GM21526 (cell line): ENCODE measurements around the gene VENTX.

Source experiments
- ATAC-seq: cut with Tn5 transposase; IDR thresholded peaks from one replicate; pipeline ENCODE4 v1.9.1; 2021; ENCODE audit warnings: moderate library complexity; ENCODE audit not compliant: unreplicated experiment, low FRiP score

The VENTX gene

DNA sequence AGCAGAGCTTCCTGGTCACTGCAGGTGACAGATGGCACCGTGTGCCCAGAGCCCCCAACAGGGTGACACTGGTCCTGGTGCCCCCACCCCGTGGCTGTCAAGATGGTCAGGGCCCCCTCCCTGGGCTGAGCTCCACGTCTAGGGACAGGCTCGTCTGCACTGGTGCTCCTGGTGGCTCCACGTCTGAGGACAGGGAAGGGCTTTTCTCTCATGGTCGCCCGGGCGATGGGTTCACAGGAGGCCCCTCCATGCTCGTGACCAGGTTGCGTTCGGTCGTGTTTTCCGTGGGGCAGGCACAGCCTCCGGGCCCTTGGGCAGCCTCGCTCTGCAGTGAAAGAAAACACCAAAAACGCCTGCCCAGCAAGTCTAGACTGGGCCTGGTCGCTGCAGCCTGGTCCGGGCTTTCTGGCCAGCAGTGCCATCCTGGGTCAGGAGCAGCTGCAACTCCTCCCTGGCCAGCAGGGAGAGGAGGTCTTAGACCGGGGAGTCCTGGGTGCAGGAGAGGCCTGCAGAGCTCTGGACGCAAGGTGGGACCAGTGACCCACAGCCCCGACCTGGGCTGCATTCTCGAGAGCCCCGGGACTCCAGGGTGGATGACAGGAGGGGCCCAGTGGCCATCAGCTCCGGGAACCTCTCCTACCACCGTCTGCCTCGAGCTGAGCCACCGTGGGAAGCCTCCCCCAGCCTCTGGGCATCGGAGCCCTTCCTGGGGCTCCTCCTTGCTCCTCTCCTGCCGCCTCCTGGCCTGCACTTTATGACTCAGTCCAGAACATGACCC, 35.5 kb upstream of the VENTX start:
- no peak for ATAC-seq

DNA sequence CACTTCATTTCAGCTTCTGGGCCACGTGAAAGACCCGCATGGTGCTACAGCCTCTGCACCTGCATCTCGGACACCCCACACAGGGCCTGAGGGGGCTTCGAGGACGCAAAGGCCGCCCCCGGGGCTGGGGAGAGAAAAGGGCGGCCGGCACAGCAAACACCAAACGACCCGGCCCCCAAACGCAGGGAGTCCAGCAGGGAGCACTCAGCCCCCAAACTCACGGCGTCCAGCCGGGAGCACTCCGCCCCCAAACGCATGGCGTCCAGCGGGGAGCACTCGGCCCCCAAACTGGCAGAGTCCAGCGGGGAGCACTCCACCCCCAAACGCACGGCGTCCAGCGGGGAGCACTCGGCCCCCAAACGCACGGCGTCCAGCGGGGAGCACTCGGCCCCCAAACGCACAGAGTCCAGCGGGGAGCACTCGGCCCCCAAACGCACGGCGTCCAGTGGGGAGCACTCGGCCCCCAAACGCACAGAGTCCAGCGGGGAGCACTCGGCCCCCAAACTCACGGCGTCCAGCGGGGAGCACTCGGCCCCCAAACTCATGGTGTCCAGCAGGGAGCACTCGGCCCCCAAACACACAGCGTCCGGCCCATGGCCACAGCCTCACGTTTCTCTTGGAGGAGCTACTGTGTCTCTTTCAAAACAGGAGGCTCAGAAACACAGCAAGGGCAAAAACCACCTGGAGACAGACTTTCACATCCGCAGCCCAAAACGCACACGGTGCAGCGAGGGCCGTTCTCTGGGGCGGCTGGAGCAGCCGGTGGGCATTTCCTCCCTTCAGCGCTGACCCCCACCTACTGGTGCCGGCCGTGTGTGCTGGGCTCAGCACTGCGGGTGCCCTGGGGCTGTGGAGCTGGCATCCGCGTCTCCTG, 34.6 kb upstream of the VENTX start:
- ATAC-seq = no peak

DNA sequence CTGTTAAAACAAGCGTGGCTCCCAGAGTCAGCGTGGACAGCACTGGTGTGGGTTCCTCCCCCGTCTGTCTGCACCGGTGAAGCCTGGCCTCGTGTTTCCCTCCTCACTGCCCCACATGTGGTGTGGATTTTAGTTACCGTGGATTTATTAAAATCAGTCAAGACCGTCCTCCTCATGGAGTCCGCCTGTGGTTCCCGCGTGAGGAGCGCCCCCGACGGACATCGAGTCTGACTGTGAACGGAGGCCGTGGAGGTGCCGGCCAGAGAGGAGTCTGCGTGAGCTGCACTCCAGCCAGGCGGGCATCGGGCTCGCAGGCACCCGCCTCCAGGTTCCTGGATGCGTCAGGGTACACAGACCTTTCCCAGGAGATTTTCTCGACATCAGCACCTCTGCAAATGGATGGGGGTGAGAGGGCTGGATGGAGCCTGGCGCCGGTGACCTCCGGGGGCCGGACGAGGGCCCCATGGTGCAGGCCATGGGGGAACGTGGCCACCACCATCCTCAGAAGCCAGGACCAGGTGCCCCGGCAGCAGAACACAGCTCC, 33.9 kb upstream of the VENTX start:
- ATAC-seq = no peak

DNA sequence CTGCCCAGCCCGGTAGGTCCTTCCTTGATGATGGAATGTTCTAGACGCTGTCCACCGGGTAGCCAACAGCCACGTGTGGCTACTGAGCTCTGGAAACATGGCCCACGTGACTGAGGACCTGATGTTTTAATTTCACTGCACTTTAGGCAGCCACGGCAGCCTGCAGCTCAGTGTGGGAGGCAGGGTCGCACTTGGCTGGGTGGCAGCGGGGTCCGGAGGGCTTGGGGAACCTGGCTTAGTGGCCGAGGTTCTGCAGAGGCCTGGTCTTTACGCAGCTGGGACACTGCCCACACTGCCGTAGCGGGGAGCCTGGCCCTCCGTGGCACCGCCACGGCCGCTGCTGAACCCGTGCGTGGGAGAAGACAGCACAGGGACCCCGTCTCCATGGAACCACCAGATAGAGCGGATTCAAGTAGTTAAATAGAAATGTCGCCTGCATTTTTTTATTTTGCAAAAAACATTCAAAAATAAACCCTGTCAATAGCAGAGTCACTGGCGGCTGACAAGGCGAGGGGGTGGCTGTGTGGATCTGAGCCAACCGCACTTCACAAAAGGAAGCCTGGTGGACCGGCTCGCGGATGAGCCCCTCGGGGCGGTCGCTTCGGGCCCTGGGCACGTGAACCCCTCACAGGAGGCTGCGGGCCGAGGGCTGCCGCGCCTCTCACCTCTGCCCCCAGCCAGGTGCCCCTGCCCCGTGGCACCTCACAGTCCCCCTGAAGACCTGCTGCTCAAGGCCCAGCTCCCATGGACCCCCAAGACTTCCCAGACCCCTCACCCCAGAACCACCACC, 33.2 kb upstream of the VENTX start:
- no peak for ATAC-seq

DNA sequence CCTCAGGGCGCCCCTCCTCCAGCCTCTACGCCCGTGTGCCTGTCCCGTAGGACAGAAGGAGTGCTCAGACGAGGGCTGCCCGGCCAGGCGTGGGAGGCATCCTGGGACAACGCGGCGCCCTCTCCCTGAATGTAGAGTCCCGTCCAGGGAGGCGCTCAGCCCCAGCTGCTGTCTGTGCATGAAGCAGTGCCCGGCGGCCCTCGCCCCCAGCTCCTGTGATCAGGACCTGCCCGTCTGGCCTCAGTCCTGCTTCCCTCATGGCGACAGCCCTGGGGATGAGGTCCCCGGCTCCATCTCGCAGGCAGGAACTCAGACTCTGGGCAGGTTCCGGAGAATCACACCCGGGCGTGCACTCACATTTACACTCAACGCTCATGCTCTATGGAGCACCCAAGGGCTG, 32.5 kb upstream of the VENTX start:
- no peak for ATAC-seq

DNA sequence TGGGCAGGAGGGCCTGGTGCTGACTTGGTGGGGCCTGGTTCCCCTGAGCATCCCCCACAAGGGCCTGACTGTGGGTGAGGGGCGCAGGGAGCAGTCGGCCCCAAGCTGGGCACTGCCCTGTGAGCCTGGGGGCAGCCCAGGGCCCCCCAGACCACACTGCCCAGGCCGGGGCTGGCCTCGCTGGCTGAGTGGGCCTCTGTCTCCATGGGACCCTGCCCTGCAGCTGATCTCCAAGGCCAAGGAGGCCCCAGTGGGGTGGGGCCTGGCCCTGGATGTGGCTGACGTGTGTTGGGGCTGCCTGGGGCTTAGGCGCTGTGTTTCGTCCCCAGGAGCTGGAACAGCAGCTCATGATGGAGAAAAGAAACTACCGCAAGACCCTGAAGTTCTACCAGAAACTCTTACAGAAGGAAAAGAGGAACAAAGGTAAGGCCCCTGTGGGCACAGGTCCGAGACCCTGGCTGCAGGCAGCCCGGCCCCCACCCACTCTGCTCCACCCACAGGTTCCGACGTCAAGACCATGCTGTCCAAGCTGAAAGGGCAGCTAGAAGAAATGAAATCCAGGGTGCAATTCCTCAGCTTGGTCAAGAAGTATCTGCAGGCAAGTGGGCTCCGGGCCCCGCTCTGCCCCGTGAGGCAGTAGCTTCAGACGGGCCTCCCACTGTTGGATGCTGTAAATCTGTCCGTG, 31.2 kb upstream of the VENTX start:
- ATAC-seq = no peak

DNA sequence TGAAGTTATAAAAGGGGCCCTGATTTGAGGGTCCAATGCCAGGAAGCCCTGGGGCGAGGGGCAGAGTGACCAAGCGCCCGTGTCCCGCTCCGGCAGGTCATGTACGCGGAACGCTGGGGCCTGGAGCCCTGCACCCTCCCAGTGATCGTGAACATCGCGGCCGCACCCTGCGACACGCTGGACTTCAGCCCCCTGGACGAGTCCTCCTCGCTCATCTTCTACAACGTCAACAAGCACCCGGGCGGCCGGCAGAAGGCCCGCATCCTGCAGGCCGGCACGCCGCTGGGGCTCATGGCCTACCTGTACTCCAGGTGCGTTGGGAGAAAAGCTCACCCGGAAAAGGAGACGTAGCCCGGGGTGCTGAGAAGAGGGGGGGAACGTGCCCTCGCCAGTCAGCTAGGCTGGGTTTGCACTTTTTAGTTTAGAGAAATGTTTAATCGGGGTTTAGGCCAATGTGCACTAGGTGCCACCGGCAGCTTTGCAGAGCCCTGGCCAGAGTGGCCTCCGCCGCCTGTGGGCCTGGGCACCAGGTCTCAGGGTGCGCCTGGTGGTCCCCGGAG, 30.5 kb upstream of the VENTX start:
- no peak for ATAC-seq

DNA sequence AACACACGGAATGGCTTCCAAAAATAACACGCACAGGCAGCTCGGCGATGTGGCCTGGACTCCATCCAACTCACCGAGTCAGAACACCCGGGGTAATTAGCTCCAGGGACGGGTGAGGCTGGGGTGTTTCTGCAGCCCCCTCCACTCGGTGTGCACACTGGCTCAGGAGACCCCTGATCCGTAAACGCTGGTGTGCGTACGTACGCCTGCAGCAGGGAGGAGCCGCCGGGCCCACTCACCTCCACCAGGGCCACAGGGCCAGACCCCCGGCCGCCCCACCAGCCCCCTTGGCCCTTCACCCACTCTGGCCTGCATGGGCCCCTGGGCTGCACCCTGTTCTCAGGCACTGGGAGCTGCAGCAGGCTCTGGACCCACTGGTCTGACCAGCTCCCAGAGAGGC, 30.0 kb upstream of the VENTX start:
- ATAC-seq = no peak

DNA sequence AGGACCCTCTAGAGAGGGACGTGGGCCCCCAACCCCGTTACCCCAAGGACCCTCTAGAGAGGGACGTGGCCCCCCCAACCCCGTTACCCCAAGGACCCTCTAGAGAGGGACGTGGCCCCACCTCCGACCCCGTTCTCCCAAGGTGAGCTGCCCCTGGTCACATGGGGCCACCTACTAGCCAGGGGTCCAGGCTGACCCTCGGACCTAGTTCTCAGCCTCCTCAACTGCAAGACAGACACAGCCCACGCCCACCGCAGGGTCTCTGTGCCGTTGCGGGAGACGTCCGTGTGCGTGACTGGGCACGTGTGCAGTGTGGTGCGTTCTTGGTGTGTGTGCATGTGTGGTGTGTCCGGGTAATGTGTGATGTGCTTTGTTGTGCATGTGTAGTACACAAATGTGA, 29.2 kb upstream of the VENTX start:
- no peak for ATAC-seq

DNA sequence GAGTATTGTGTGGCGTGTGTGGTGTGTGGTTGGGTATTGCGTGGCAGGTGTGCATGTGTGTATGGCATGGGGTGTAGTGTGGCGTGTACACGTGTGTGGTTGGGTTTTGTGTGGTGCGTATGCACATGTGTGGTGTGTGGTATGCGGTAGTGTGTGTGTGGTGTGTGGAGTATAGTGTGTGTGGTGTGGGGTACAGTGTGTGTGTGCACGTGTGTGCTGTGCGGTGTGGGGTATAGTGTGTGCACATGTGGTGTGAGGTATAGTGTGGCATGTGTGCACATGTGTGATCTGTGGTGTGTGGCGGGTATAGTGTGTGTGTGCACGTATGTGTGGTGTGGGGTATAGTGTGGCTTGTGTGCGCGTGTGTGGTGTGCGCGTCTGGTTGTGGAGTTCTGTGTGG, 28.5 kb upstream of the VENTX start:
- ATAC-seq = no peak

DNA sequence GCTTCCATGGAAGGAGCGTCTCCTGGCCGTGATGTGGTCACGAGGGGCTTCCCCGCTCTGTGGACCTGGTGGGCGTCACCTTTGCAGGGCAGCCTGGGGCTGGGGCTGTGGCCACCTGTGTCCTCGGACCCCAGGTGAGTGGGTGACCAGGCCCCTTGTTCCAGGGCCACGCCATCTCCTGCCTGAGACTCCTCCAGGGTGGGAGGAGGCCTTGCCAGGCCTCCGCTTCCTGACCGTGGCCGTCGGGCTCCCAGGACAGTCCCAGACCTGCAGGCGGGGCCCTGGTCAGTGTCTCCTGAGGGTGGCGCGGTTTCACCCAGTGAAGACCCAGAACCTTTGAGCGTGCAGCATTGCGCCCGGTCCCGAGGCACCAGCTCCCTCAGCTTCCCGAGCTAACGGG, 28.0 kb upstream of the VENTX start:
- no peak for ATAC-seq

DNA sequence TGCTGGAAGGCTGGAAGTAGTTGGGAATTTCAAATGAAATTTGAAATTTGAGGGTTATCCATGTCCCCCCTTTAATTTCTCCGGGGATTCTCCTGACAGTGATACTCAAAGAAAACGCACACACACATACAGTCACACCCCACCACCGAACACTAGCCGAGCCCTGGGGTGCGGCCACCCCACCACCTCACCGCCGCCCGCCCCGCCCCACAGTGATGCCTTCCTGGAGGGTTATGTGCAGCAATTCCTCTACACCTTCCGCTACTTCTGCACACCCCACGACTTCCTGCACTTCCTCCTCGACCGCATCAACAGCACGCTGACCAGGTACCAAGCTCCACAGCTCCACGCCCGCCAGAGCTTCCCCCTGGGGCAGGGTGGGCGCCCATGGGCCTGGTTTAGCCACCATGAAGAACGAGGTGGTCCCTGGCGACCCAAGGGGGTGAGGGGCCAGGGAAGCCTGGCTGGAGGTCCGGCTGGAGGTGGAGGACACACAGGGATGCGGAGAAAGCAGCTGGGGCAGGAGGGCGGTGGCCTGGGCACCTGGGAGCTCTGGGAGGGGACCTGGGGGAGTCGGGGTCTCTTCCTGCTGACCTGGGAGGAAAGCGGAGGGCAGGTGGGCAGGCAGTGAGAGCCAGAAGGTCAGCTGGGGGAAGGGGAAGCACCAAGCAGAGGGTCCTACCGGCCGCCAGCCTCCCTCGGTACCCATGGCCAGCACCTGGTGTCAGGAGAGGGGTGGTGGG, 27.1 kb upstream of the VENTX start:
- no peak for ATAC-seq

DNA sequence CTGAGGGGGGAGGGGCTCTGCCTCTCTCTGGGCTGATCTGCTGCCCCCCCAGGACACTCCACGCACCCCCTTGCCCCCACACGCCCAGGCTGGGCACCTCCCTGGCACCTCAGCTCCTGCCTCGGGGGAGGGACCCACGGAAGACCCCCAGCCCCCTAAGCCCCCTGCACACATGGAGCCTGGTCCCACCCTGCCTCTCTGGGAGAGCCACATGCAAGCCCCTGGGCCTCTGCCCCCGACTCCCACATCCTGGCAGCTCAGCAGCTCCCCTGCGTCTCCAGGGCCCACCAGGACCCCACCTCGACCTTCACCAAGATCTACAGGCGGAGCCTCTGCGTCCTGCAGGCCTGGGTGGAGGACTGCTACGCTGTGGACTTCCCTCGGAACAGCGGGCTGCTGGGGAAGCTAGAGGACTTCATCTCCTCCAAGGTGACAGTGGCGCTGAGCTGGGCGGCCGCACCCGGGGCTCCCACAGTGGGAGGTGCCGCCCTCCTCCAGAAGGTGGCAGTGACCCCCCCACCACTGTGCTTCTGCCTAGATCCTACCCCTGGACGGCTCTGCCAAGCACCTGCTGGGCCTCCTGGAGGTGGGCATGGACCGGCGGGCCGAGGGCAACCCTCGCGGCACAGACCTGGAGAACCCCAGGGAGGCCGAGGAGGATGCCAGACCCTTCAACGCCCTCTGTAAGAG, 26.4 kb upstream of the VENTX start:
- ATAC-seq = no peak

DNA sequence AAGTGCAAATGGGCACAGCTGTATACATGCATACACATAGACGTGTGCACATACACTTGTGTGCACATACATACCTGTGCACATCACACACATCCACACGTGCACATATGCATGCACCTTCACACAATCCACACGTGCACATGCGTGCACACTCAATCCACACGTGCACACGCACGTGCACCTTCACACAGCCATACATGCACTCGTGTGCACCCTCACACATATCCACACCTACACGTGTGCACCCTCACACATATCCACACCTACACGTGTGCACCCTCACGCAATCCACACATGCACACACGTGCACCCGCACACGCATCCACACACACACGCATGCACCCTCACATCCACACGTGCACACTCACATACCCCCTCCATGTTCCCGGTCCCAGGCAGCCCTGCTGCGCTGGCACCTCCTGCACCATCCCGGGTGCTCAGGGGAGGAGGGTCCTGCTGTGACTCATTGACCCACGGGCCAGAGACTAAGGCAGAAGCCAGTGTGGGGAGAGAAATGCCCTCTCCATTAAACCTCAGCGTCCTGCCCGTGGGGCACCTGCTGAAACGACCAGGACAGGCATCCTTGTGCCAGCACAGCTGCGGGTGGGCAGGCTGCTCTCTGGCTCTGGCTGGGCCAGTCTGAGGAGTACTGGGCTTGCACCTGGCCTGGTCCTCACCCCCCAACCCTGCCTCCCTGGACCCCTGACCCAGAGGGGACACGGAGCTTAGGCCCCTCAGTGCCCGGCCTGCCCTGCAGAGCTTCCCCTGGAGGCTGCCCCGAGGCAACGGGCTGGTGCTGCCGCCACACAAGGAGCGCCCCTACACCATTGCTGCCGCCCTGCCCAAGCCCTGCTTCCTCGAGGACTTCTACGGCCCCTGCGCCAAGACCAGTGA, 25.4 kb upstream of the VENTX start:
- ATAC-seq = no peak

DNA sequence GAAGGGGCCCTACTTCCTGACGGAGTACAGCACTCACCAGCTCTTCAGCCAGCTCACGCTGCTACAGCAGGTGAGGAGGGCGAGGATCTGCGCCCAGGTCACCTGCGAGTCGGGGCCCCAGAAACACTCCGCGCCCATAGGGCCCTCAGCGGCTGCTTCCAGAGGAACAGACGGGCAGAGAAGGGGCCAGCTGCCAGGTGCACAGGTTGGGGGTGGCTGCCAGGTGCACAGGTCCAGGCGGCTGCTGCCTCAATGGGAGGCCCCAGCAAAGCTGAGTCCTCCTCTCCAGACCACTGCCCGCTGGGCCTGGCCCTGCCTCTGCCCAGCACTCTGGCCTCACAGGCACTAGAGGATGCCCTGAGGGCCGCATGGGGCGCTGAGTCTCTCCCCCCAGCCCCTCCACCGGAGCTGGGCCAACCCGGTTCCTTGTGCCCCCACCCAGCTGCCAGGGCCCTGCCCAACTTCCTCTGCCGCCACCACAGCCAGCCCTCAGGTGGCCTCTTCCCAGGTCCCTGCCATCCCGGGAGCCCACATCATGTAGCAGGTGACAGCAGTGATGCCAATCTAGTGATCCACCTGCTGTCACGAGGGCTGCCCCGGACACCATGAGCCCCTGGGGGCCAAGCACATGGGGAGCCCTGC, 24.7 kb upstream of the VENTX start:
- no peak for ATAC-seq

DNA sequence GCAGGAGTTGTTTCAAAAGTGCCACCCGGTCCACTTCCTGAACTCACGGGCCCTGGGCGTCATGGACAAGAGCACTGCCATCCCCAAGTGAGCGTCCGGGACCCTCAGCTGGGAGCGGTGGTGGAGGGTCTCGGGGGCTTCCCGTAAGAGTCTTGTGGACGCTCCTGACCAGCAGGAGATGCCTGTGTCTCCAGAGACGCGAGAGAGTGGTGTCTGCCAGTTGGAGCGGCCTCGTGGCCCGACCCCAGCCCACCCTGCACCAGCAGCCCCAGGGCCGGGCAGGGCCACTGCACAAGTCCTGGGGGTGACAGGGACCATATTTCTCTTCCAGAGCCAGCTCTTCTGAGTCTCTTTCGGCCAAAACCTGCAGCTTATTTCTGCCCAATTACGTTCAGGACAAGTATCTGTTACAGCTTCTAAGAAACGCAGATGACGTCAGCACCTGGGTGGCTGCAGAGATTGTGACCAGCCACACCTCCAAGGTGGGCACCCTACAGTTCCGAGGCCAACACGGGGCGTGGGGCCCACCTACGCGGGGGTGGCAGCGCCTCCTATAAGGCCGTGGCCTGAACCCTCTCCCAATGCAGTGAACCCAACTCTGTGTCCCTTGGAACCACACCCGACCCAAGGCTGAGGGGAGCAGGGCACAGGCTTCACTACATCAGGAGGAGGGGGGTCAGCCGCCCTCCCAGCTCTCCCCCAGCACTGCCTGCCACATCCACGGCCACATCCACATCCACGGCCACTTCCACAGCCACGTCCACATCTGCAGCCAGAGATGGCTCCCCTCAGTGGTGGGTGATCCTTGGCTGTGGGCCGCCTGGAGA, 23.8 kb upstream of the VENTX start:
- ATAC-seq = no peak
